Karpas-422 (cell line): ENCODE data around the gene SIK1. TPM values are rescaled to one million over a fixed set of nuclear protein-coding genes. Genes with fewer than 3 reads are reported as not detected.
"Not testable (repeated sequence)": the region's sequence is repeated elsewhere in the genome, so short reads cannot be mapped to it uniquely, and the experiment has no call there.

Source experiments
- DNase-seq: peaks from one replicate; pipeline ENCODE4 v3.0.0-alpha.2; 2015
- H2AFZ ChIP-seq: fragments of 200-600 bp; sonication (generic); 2 replicates; pipeline ENCODE4 v1.6.1; 2014; ENCODE audit warnings: antibody characterized with exemption, low read length, mixed read lengths
- H3K27ac ChIP-seq: fragments of 200-600 bp; sonication (generic); 2 replicates; pipeline ENCODE4 v1.5.1; 2014; ENCODE audit warnings: mild to moderate bottlenecking, low read length, moderate library complexity
- H3K27me3 ChIP-seq: fragments of 200-600 bp; sonication (generic); 2 replicates; pipeline ENCODE4 v1.6.1; 2014; ENCODE audit warnings: low read length, mixed read lengths
- H3K36me3 ChIP-seq: fragments of 200-600 bp; sonication (generic); 2 replicates; pipeline ENCODE4 v1.6.1; 2014; ENCODE audit warnings: low read length, mixed read lengths; ENCODE audit not compliant: insufficient read depth
- H3K4me1 ChIP-seq: fragments of 200-600 bp; sonication (generic); 2 replicates; pipeline ENCODE4 v1.6.1; 2014; ENCODE audit warnings: mild to moderate bottlenecking, low read length, mixed read lengths
- H3K4me2 ChIP-seq: fragments of 200-600 bp; sonication (generic); 2 replicates; pipeline ENCODE4 v1.6.1; 2014; ENCODE audit warnings: low read length, low read depth, mild to moderate bottlenecking; ENCODE audit not compliant: poor library complexity, severe bottlenecking
- H3K4me3 ChIP-seq: fragments of 200-600 bp; sonication (generic); 2 replicates; pipeline ENCODE4 v1.5.1; 2014; ENCODE audit warnings: mild to moderate bottlenecking, antibody characterized with exemption, low read length, mixed read lengths
- H3K79me2 ChIP-seq: fragments of 200-600 bp; sonication (generic); 2 replicates; pipeline ENCODE4 v1.6.1; 2014; ENCODE audit warnings: mild to moderate bottlenecking, low read length, mixed read lengths
- H3K9ac ChIP-seq: fragments of 200-600 bp; sonication (generic); 2 replicates; pipeline ENCODE4 v1.6.0; 2014; ENCODE audit warnings: low read length
- H3K9me2 ChIP-seq: fragments of 200-600 bp; sonication (generic), shearing (Covaris generic); replicated peaks from 2 replicates; pipeline ENCODE4 v1.6.0; 2014; ENCODE audit warnings: mild to moderate bottlenecking, low read length, moderate library complexity; ENCODE audit not compliant: insufficient read depth
- H3K9me3 ChIP-seq: fragments of 300-700, 200-600 bp; sonication (generic); 2 replicates; pipeline ENCODE4 v1.6.1; 2014; ENCODE audit warnings: low read length, mixed read lengths
- H4K20me1 ChIP-seq: fragments of 200-600 bp; sonication (generic); 2 replicates; pipeline ENCODE4 v1.6.1; 2014; ENCODE audit warnings: mild to moderate bottlenecking, antibody characterized with exemption, low read length, low read depth; ENCODE audit not compliant: insufficient read depth
- total RNA-seq: library from RNA; depleted of rRNA; stranded (reverse); fragments of >200 nt; shearing (Covaris generic); gene quantifications from 2 replicates; pipeline ENCODE4 v1.2.3, GENCODE V29; 2014; ENCODE audit warnings: low replicate concordance

Gene SIK1
- total RNA-seq, 1 experiment from 2014 or later: 2.7 TPM

DNA sequence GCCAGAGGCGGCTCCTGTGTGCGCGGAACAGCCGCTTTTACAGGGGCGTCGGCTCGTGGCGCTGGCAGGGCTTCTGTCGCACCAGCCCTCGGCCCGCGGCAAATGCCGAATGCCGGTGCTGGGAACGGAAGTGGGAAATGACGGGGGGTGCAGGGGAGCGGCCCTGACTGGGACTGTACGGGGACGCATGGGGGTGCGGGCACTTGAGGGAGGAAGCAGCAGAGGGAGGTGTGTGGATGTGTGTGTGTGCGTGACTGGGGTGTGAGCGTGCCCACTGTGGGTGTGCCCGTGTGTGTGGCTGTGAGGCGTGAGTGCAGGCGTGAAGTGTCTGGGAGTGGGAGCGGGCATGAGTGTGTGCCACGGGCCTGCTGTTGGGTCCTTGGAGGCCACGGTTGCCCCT, 17.6 kb upstream of the SIK1 start:
- not testable (repeated sequence) for H3K4me2 ChIP-seq, H3K4me1 ChIP-seq, H3K4me3 ChIP-seq, H3K27me3 ChIP-seq, DNase-seq, H3K9me3 ChIP-seq, H4K20me1 ChIP-seq, H3K79me2 ChIP-seq, H3K27ac ChIP-seq, H2AFZ ChIP-seq, H3K9me2 ChIP-seq, H3K9ac ChIP-seq, H3K36me3 ChIP-seq

DNA sequence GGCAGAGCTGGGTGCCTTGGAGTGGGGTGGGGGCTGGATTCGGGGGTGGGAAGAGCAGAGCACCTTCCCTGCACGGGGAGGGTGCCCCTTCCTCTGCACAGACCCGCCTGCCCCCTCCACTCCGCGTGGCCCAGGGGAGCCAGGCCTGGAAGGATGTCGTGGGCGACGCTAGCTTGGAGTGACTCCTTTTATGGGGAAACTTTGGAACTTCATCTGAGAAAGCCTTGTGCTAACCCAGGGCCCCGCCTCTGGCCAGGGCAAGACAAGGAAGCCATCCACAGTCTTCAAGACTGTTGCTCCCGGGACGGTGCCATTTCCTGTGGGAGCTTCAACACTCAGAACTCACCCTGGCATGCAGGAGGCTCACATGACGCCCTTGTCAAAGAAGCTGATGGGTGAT, 15.6 kb upstream of the SIK1 start:
- not testable (repeated sequence) for H2AFZ ChIP-seq, H3K9ac ChIP-seq, H3K36me3 ChIP-seq, H3K9me3 ChIP-seq, DNase-seq, H4K20me1 ChIP-seq, H3K27ac ChIP-seq, H3K9me2 ChIP-seq, H3K4me3 ChIP-seq, H3K79me2 ChIP-seq, H3K4me1 ChIP-seq, H3K27me3 ChIP-seq, H3K4me2 ChIP-seq

DNA sequence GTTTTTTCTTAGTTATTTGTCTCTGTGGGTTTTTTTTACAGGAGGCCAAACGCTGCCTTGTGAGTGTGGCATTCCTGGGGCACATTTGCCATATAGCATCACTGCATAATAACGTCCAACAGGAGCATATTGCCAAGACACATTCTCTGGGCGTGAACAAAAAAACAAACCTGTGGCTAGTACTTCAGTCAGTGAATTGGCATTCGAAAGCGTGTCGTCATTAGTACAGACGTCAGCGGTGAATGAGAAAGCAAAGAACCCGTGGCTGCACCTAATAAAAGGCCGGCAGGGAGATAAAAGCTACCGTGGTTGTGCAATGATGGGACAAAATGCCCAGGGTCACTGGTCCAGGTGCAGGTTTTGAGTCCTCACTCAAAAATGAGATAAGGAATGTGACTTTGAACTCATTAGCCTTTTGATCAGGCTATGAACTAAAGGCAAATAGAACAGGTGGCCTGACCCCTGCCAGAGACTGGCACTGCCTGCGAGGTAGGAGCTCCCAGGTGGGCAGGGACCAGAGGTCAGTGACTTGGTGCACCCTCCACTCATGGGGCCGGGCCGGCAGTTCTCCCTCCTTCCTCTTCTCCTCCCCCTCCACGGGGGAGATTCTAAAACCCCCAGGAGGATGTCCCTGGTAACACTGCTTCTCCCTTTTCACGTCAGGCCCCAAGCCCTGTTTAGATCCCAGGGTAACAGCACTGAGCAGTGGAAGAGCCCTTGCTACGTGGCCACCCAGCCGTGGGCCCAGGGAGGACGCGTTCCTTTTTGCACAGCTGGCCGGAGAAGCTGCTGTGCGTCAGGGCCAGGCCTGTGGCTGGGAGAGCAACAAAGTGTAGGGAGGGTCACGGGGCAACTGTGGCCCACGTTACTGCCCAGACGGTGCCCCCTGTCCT, 14.2 kb upstream of the SIK1 start:
- not testable (repeated sequence) for H3K9ac ChIP-seq, H3K4me1 ChIP-seq, H4K20me1 ChIP-seq, H3K9me3 ChIP-seq, H3K27ac ChIP-seq, H3K4me3 ChIP-seq, H2AFZ ChIP-seq, H3K4me2 ChIP-seq, H3K36me3 ChIP-seq, H3K27me3 ChIP-seq, H3K79me2 ChIP-seq, H3K9me2 ChIP-seq, DNase-seq

DNA sequence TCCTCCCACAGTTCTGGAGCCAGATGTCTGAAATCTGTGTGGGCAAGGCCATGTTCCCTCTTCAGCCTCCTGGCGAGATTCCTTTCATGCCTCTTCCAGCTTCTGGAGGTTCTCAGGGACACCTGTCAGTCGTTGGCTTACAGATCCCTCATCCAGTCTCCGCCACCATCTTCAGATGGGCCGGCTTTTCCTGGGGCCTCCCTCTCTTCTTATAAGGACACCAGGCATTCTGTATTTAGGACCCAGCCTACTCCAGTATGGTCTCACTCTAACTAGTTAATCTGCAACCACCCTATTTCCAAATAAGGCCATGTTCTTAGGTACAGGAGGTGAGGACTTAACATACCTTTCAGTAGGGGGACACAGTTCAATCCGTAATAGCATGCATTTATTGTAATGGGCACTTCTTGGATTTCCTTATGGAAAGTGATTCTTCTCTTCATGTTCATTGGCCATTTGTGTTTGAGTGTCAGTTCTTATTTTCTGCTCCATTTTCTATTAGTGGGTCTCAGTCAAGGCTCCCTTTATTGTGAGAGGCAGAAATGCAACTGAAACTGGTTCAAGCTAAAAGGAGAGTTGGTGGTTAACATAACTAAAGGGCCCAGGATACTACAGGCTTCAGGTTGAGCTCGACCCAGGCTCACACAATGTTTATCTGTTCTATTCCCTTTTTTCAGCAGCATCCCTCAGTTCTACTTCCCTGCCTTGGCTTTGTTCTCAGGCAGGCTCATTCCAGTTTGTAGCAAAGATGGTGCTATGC, 12.6 kb upstream of the SIK1 start:
- H3K27ac ChIP-seq, H3K27me3 ChIP-seq, H3K9ac ChIP-seq, H3K36me3 ChIP-seq, H3K4me2 ChIP-seq, H4K20me1 ChIP-seq, H3K4me3 ChIP-seq, DNase-seq, H3K9me3 ChIP-seq, H3K4me1 ChIP-seq, H2AFZ ChIP-seq, H3K79me2 ChIP-seq, H3K9me2 ChIP-seq: not testable (repeated sequence)

DNA sequence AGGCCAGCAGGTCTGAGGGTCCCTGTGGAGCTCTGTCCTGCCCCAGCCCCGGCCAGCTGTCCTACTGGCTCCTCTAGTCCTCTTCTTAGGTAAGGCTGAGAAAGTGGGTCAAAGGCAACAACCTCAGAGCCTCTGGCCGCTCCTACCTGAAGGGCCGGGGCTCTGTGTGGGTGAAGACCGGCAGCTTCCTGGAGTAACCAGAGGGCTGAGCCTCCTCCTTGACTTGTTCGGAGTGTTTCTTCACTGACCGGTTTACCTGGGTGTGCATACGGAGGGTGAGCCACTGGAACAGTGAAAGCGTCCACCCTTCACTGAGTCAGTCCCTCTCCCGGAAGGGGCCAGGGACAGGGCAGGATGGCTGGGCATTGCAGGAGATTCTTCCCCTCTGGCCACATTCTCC, 9.3 kb upstream of the SIK1 start:
- not testable (repeated sequence) for DNase-seq, H3K27me3 ChIP-seq, H3K27ac ChIP-seq

DNA sequence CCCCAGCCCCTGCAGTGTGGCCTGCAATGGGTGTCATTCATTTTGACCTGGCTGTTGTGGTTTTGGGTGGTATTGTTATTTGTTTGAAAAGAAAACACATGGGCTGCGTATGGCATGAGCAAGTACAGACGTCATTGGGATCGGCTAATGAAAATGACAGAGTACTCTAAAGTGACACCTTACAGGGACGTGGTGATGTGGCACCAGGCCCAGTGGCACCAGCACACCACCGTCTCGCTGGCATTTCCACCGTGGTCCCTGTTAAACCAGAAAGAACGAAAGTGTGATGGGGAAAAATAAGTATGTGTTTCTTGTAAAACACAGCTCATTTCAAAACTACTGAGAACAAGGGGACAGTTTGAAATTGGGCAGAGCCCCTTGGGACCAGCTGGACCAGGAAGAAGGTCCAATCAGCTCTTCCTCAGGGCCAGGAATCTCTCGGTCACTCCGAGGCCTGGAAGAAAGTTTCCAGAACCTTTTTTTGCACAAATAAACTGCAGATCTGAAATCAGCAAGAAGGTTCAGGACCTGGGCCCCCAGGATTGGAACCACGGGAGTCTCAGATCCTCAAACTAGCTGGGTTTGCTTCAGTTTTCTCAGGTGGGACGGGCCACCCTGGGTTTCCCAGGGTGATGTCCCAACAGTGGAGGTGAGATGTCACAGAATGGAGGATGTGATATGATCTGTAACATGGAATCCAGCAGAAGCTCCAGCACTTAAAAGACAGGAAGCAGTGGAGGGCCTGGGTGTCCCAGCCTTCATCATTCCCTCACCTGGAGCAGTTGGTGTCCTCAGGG, 6.6 kb upstream of the SIK1 start:
- DNase-seq, H3K4me2 ChIP-seq, H2AFZ ChIP-seq, H3K4me3 ChIP-seq, H3K9me2 ChIP-seq, H3K27me3 ChIP-seq, H3K9me3 ChIP-seq, H3K4me1 ChIP-seq, H3K9ac ChIP-seq, H3K79me2 ChIP-seq, H3K27ac ChIP-seq, H3K36me3 ChIP-seq, H4K20me1 ChIP-seq: not testable (repeated sequence)

More for the DNA sequence above, 9.3 kb upstream of the SIK1 start:
- not testable (repeated sequence) for H3K9me3 ChIP-seq, H3K4me1 ChIP-seq, H3K36me3 ChIP-seq, H3K9ac ChIP-seq, H3K4me3 ChIP-seq, H2AFZ ChIP-seq, H3K79me2 ChIP-seq, H4K20me1 ChIP-seq, H3K4me2 ChIP-seq, H3K9me2 ChIP-seq

DNA sequence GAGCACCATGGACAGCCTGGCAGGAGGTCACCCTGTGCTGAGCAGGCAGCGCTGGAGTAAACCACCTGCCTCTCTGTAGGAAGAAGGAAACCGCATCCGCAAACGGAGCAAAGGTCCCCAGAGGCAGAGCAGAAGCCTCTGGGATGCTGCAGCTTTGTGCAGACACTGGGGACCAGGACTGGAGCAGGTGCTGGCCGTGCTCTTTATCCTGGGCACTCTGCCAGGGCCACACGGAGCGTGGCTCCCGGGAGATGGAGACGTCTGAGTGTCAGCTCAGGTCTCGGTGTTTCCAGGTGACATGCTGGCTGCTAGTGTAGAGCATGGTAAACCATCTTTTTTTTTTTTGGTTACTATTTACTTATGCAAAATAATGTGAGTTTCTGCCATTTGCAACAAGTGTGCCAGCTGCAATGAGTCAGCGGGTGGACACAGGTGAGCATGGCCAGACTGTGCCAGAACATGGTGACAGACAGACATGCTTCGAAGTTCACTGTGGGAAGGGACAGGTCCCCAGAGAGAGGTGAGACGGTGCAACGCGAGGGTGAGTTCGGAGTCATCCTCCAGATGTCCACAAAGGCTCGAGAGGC, 4.0 kb upstream of the SIK1 start:
- not testable (repeated sequence) for H3K4me2 ChIP-seq, H3K27ac ChIP-seq, H3K79me2 ChIP-seq, H2AFZ ChIP-seq, H3K9me2 ChIP-seq, H3K9me3 ChIP-seq, H4K20me1 ChIP-seq, H3K4me1 ChIP-seq, H3K9ac ChIP-seq, DNase-seq, H3K4me3 ChIP-seq, H3K36me3 ChIP-seq, H3K27me3 ChIP-seq

DNA sequence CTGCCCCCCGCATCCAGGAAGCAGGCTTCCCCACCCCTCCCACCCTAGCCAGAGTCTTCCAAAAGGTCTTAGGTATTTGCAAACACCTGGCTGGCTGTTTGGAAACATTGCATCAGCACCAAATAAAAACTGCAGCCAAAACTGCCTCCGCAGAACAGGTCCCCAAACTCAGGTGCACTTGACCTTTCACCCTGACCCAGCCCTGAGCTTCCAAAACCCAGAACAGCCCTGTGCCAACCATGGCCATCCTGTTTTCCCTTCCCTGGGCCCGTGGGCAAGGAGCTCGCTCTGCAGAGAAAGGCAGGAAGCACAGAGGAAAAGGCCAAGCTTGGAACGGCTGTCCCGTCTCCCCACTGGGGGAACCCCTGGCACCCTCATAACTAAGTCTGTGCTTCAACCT, 2.0 kb upstream of the SIK1 start:
- not testable (repeated sequence) for H3K27me3 ChIP-seq, H3K9me2 ChIP-seq, H3K4me3 ChIP-seq, H2AFZ ChIP-seq, H3K4me1 ChIP-seq, H3K9me3 ChIP-seq, H3K9ac ChIP-seq, H3K36me3 ChIP-seq, H3K27ac ChIP-seq, H4K20me1 ChIP-seq, DNase-seq, H3K4me2 ChIP-seq, H3K79me2 ChIP-seq
